Naive thymus-derived CD4-positive, alpha-beta T cell (primary cell): ENCODE data around the gene TMEM63C. TPM values are rescaled to one million over a fixed set of nuclear protein-coding genes. Genes with fewer than 3 reads are reported as not detected.

Experiments used
- ATAC-seq: fragments of 150-1000 bp; cut with Tn5 transposase; 2 replicates; pipeline ENCODE4 v1.10.0; 2021; ENCODE audit warnings: mild to moderate bottlenecking, moderate library complexity
- CTCF ChIA-PET: fragments of 350-600 bp; sonication (Branson Sonifier 250); formaldehyde crosslinking; loops from one replicate; lab custom pipeline; 2021; ENCODE audit warnings: antibody characterized with exemption; lab: Charles Lee
- POLR2A ChIA-PET: fragments of 350-600 bp; sonication (Branson Sonifier 250); formaldehyde crosslinking; loops from one replicate; lab custom pipeline; 2021; ENCODE audit warnings: antibody characterized with exemption, inconsistent platforms; lab: Charles Lee
- DNase-seq, 9 donors: peaks; one replicate each; pipeline versions ENCODE4 v3.0.0 to v3.0.0-alpha.2; 2020 to 2022; ENCODE audit warnings: mixed read lengths in 1 of 9
- H3K27ac ChIP-seq: one replicate; pipeline ENCODE4 v1.7.0; 2013; ENCODE audit warnings: mild to moderate bottlenecking, low read depth, low read length, moderate library complexity
- H3K27me3 ChIP-seq, 2 donors: one replicate each; pipeline ENCODE4 v1.7.0; 2013; ENCODE audit warnings: low read length in 2 of 2, mild to moderate bottlenecking in 2 of 2, moderate library complexity in 2 of 2; ENCODE audit not compliant: control insufficient read depth in 2 of 2, insufficient read depth in 2 of 2
- H3K36me3 ChIP-seq, 3 experiments: 1 replicate in 2 of 3; 2 replicates in 1 of 3; pipeline ENCODE4 v1.7.0; 2013; ENCODE audit warnings: low read length in 3 of 3, mild to moderate bottlenecking in 3 of 3, moderate library complexity in 1 of 3; ENCODE audit not compliant: insufficient read depth in 3 of 3, control insufficient read depth in 2 of 3
- H3K4me1 ChIP-seq, 2 donors: one replicate each; pipeline ENCODE4 v1.7.0; 2013; ENCODE audit warnings: low read length in 2 of 2, mild to moderate bottlenecking in 2 of 2, moderate library complexity in 1 of 2; ENCODE audit not compliant: control insufficient read depth in 2 of 2, insufficient read depth in 2 of 2
- H3K4me3 ChIP-seq: 2 replicates; pipeline ENCODE4 v1.7.0; 2013; ENCODE audit warnings: mild to moderate bottlenecking, low read length
- H3K9me3 ChIP-seq, 3 experiments: 1 replicate in 2 of 3; 2 replicates in 1 of 3; pipeline ENCODE4 v1.7.0; 2013; ENCODE audit warnings: low read length in 3 of 3; ENCODE audit not compliant: control insufficient read depth in 2 of 3
- H3K27ac Mint-ChIP-seq, 9 donors: one replicate each; pipeline ENCODE4 v1.8.0; 2020 to 2022; ENCODE audit warnings: mixed read lengths in 9 of 9, mild to moderate bottlenecking in 8 of 9, moderate library complexity in 5 of 9, inconsistent platforms in 2 of 9
- H3K27me3 Mint-ChIP-seq, 5 donors: one replicate each; pipeline ENCODE4 v1.8.0; 2021 to 2022; ENCODE audit warnings: mixed read lengths in 5 of 5, mild to moderate bottlenecking in 1 of 5
- H3K36me3 Mint-ChIP-seq, 5 donors: one replicate each; pipeline ENCODE4 v1.8.0; 2020 to 2022; ENCODE audit warnings: mixed read lengths in 5 of 5, mild to moderate bottlenecking in 3 of 5, inconsistent platforms in 1 of 5
- H3K4me1 Mint-ChIP-seq, 7 donors: one replicate each; pipeline ENCODE4 v1.8.0; 2020 to 2022; ENCODE audit warnings: mixed read lengths in 7 of 7, mild to moderate bottlenecking in 3 of 7, inconsistent platforms in 1 of 7
- H3K4me3 Mint-ChIP-seq, 10 donors: one replicate each; pipeline ENCODE4 v1.8.0; 2020 to 2022; ENCODE audit warnings: mild to moderate bottlenecking in 10 of 10, mixed read lengths in 10 of 10, moderate library complexity in 6 of 10, inconsistent platforms in 2 of 10
- H3K9me3 Mint-ChIP-seq, 11 donors: one replicate each; pipeline ENCODE4 v1.8.0; 2020 to 2022; ENCODE audit warnings: mixed read lengths in 11 of 11, mild to moderate bottlenecking in 4 of 11, inconsistent platforms in 1 of 11, moderate library complexity in 1 of 11
- intact Hi-C, 2 donors: fragments of 100-400 bp; cut with micrococcal nuclease; formaldehyde crosslinking; loops; one replicate each; pipeline ENCODE4 v1.15.1; 2023
- polyA plus RNA-seq, 2 donors: library from polyadenylated mRNA; unstranded; fragments of 300-500 nt; fragmentation: Illumina TruSeq; gene quantifications; one replicate each; pipeline ENCODE4 v1.2.3, GENCODE V29; 2021
- total RNA-seq, 6 experiments: library from RNA in 5 of 6; stranded (reverse) in 5 of 6; gene quantifications; 1 replicate in 5 of 6; 2 replicates in 1 of 6; pipeline ENCODE4 v1.2.3 and lab custom pipeline; 2021 to 2026

Gene TMEM63C
- total and polyA plus RNA-seq, 7 experiments from 2014 or later, result 0.46 to 4.9 (median 0.80) TPM; not detected in 2

- H3K27me3 ChIP-seq, result no peaks in the 10 kb centered on the region
- no peak overlapping the region for H3K27ac Mint-ChIP-seq
- no peaks in the 10 kb centered on the region for H3K4me1 Mint-ChIP-seq
- no peak for DNase-seq
- ATAC-seq, result no peak
- no peaks in the 10 kb centered on the region for H3K4me1 ChIP-seq
- H3K27me3 Mint-ChIP-seq, result peaks cover 6 to 59% (median 20%) of the 10 kb centered on the region in 5 donors
- ChIA-PET CTCF (no interaction called here), POLR2A (no interaction called here)
- H3K27ac ChIP-seq, result no peak overlapping the region
- H3K4me3 Mint-ChIP-seq, result no peak overlapping the region
- no peaks in the 10 kb centered on the region for H3K36me3 ChIP-seq
- intact Hi-C loops, result no loop called here
- no peaks in the 10 kb centered on the region for H3K9me3 ChIP-seq
- no peak overlapping the region for H3K4me3 ChIP-seq
- peaks cover 0 to 10% (median 0%) of the 10 kb centered on the region in 11 donors for H3K9me3 Mint-ChIP-seq
- no peaks in the 10 kb centered on the region for H3K36me3 Mint-ChIP-seq
Measured at GRCh38 chr14:77203611-77204458, 22.2 kb downstream of the TMEM63C start.

GRCh38 chr14:77204459-77204771, 22.8 kb downstream of the TMEM63C start:
- H3K27me3 Mint-ChIP-seq, result peaks cover 6 to 57% (median 20%) of the 10 kb centered on the region in 5 donors
- no peaks in the 10 kb centered on the region for H3K4me1 ChIP-seq
- no peaks in the 10 kb centered on the region for H3K27me3 ChIP-seq
- no peaks in the 10 kb centered on the region for H3K9me3 ChIP-seq
- H3K4me1 Mint-ChIP-seq, result no peaks in the 10 kb centered on the region
- ChIA-PET POLR2A (no interaction called here), CTCF (no interaction called here)
- H3K27ac Mint-ChIP-seq, result no peak overlapping the region
- H3K36me3 Mint-ChIP-seq, result no peaks in the 10 kb centered on the region
- H3K4me3 ChIP-seq, result no peak overlapping the region
- intact Hi-C loops, result no loop called here
- no peak overlapping the region for H3K4me3 Mint-ChIP-seq
- no peak overlapping the region for H3K27ac ChIP-seq
- no peaks in the 10 kb centered on the region for H3K36me3 ChIP-seq
- no peak for ATAC-seq
- peaks cover 0 to 10% (median 0%) of the 10 kb centered on the region in 11 donors for H3K9me3 Mint-ChIP-seq
- no peak for DNase-seq

GRCh38 chr14:77204907-77205306, 23.3 kb downstream of the TMEM63C start:
- no peak overlapping the region for H3K27ac Mint-ChIP-seq
- peaks cover 0 to 10% (median 0%) of the 10 kb centered on the region in 11 donors for H3K9me3 Mint-ChIP-seq
- H3K27me3 Mint-ChIP-seq, result peaks cover 6 to 52% (median 20%) of the 10 kb centered on the region in 5 donors
- intact Hi-C loops, result no loop called here
- Histone ChIP-seq H3K27me3 (no peaks in the 10 kb centered on the region), H3K4me3 (no peak overlapping the region), H3K4me1 (no peaks in the 10 kb centered on the region), H3K9me3 (no peaks in the 10 kb centered on the region), H3K27ac (no peak overlapping the region), H3K36me3 (no peaks in the 10 kb centered on the region)
- H3K36me3 Mint-ChIP-seq, result no peaks in the 10 kb centered on the region
- no peak overlapping the region for H3K4me3 Mint-ChIP-seq
- DNase-seq, result no peak
- POLR2A ChIA-PET, result no interaction called here
- no peak for ATAC-seq
- H3K4me1 Mint-ChIP-seq, result no peaks in the 10 kb centered on the region
- CTCF ChIA-PET, result no interaction called here

GRCh38 chr14:77205566-77205965, 24.0 kb downstream of the TMEM63C start:
- Mint-ChIP-seq H3K4me1 (no peaks in the 10 kb centered on the region), H3K36me3 (no peaks in the 10 kb centered on the region), H3K9me3 (peaks cover 0 to 10% (median 0%) of the 10 kb centered on the region in 11 donors), H3K27ac (no peak overlapping the region), H3K4me3 (no peak overlapping the region), H3K27me3 (peaks cover 6 to 48% (median 20%) of the 10 kb centered on the region in 5 donors)
- DNase-seq (no peak), ATAC-seq (no peak)
- no peaks in the 10 kb centered on the region for H3K4me1 ChIP-seq
- no peaks in the 10 kb centered on the region for H3K36me3 ChIP-seq
- H3K27ac ChIP-seq, result no peak overlapping the region
- no peaks in the 10 kb centered on the region for H3K27me3 ChIP-seq
- ChIA-PET CTCF (no interaction called here), POLR2A (no interaction called here)
- no peak overlapping the region for H3K4me3 ChIP-seq
- intact Hi-C loops, result no loop called here
- H3K9me3 ChIP-seq, result no peaks in the 10 kb centered on the region

- Mint-ChIP-seq H3K4me1 (no peaks in the 10 kb centered on the region), H3K4me3 (no peak overlapping the region), H3K27ac (no peak overlapping the region), H3K27me3 (peaks cover 2 to 41% (median 12%) of the 10 kb centered on the region in 5 donors), H3K9me3 (peaks cover 0 to 10% (median 0%) of the 10 kb centered on the region in 11 donors), H3K36me3 (no peaks in the 10 kb centered on the region)
- no peak for ATAC-seq
- Histone ChIP-seq H3K36me3 (no peaks in the 10 kb centered on the region), H3K4me1 (no peaks in the 10 kb centered on the region), H3K4me3 (no peak overlapping the region), H3K27ac (no peak overlapping the region), H3K9me3 (no peaks in the 10 kb centered on the region), H3K27me3 (no peaks in the 10 kb centered on the region)
- CTCF ChIA-PET, result no interaction called here
- intact Hi-C loops, result no loop called here
- DNase-seq, result no peak
- POLR2A ChIA-PET, result no interaction called here
Measured at GRCh38 chr14:77206261-77206824, 24.7 kb downstream of the TMEM63C start.

GRCh38 chr14:77206877-77207389, 25.3 kb downstream of the TMEM63C start:
- Histone ChIP-seq H3K36me3 (no peaks in the 10 kb centered on the region), H3K4me3 (no peak overlapping the region), H3K27ac (no peak overlapping the region), H3K9me3 (no peaks in the 10 kb centered on the region), H3K4me1 (no peaks in the 10 kb centered on the region), H3K27me3 (no peaks in the 10 kb centered on the region)
- no peak for ATAC-seq
- H3K36me3 Mint-ChIP-seq, result no peaks in the 10 kb centered on the region
- H3K4me3 Mint-ChIP-seq, result no peak overlapping the region
- DNase-seq, result no peak
- no peaks in the 10 kb centered on the region for H3K4me1 Mint-ChIP-seq
- intact Hi-C loops, result no loop called here
- ChIA-PET POLR2A (no interaction called here), CTCF (no interaction called here)
- H3K9me3 Mint-ChIP-seq, result peaks cover 0 to 10% (median 0%) of the 10 kb centered on the region in 11 donors
- H3K27ac Mint-ChIP-seq, result no peak overlapping the region
- peaks cover 0 to 38% (median 9%) of the 10 kb centered on the region in 5 donors for H3K27me3 Mint-ChIP-seq
